UCSD-AML1 (cell line): Measurements from ENCODE around the gene FAM131B.
"Not testable (repeated sequence)": the region's sequence is repeated elsewhere in the genome, so short reads cannot be mapped to it uniquely, and the experiment has no call there.

ENCODE experiments used
- DNase-seq: peaks from one replicate; lab custom pipeline; 2025; ENCODE audit not compliant: unreplicated experiment; lab: John Stamatoyannopoulos, UW

FAM131B gene

DNA sequence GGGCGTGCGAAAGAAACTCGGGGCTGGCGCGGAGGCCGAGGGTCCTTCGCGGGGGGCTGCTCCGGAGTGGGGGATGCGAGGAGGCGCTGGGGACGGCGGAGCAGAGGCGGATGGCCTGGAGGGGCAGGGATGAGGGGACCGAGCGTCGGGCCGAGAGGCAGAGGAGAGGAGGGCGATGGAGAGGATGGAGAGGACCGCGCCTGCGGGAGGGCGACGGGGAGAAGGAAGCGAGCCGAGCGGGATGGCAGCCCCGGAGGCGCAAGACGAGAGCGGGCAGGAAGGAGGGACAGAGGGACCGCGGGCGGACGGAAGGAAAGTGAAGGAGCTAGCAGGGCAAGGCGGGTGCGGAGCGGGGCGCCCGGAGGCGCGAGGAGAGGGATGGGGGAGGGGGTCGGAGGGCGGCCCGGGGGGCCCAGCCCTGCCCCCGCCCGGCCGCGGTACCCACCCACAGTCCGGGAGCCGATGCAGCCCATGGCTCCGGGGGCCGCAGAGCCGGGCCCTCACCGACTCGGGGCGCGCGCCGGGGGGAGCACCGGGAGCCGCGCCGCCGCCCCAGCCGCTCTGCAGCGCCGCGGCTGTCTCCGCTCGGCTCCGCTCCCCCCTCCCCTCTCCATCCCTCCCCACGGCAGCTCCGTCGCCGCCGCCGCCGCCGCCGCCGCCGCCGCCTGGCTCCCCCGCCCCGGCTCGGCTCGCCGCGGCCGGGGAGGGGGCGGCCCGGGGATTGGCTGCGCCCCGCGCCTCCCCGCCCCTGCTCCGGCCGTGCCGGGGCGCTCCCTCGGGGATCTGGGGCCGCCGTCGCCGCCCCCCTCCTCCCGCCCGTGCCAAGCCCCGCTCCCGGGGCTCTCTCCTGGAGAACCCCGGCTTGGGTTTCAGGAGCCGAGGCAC lies at the start of gene FAM131B:
FAM131B (minus strand) TSS at position 583 of the 885 bp plus-strand sequence; CDS start at position 473, 110 bp downstream.
- DNase-seq = no peak

- no peak for DNase-seq
Observed at GRCh38 chr7:143411976-143412708, 49.6 kb upstream of the FAM131B start.

DNA sequence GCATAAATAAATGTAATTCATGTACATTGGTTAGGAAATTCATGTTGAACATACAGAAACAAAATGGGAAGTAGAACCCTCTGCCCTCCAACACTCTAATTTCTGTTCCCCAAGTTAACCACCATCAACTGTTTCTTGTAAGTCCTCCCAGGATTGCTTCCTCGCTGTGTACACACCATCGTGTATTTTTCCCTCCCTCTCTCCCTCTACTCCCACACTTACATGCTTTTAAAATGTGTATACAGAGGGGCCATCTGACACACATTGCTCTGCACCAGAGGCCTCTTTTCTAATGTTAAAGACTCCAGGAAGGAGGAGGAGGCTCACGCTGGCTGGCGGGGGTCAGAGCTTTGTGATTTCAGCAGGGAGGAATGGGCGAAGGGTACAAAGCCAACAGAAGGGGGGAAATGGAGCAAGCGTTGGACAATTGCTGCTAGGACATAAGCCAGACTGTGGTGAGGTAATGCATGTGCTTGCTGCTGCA lies 48.0 kb upstream of the FAM131B start:
- DNase-seq = no peak

GRCh38 chr7:143408686-143409561 lies 46.4 kb upstream of the FAM131B start, which contains the start of gene EPHA1:
TSS of gene EPHA1 (minus strand) at chr7:143408856. CDS start at chr7:143408805, 51 bp downstream.
- no peak for DNase-seq

- DNase-seq = no peak
Observed at GRCh38 chr7:143408252-143408685, 45.8 kb upstream of the FAM131B start.

DNA sequence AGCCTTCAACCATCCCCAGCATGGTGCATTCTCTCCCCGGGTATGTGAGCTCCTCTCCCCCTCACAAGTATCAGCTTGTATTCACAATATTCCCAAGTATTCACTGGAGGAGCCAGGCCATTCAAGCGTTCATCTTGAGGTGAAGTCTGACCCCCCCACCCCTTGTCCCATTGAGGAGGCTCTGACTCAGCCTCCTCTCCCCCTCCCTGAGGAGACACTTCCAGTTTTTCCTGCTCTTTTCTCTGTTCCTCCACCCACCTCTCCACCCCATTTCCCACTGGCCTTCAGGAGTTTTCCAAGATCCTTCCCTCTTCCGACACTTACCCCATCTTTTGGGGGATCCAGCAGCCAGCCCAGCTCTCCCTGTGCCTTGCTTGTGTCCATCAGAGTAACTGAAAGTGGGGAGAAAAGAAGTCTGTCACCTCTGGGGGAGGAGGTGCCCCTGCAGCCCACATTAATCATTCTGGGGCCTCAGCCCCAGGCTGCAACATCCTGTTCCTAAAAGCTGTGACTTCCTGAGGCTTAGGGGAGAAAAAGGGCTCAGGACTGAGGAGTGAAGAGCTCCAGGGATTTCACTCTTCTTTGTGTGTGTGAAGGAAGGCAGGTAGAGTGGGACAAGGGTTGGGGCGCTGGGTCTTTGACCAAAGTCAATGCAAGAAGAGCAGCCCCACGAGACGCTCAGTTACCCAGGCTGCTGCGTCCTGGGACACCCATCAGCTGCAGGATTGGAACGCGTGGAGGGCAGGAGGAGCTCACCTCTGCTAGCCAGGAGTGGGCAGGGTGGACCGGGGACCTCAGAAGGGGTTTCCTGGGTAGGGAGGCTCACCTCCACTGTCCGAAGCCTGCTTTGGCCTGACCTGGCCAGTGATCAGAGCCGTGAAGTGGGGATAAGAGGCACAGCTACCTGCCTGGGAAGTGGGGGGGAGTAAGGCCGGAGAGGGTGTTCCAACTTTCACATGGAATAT lies 45.1 kb upstream of the FAM131B start:
- DNase-seq = peak; percentile 28

- DNase-seq = no peak
Observed at GRCh38 chr7:143406002-143406357, 43.5 kb upstream of the FAM131B start.

GRCh38 chr7:143405173-143406001 lies 42.9 kb upstream of the FAM131B start:
- DNase-seq = no peak

GRCh38 chr7:143402233-143402632 lies 39.7 kb upstream of the FAM131B start:
- DNase-seq = not testable (repeated sequence)

- no peak for DNase-seq
Observed at GRCh38 chr7:143401265-143401664, 38.8 kb upstream of the FAM131B start.

GRCh38 chr7:143399642-143400041 lies 37.1 kb upstream of the FAM131B start:
- DNase-seq = no peak

GRCh38 chr7:143399151-143399550 lies 36.6 kb upstream of the FAM131B start:
- DNase-seq = no peak

- DNase-seq = no peak
Observed at GRCh38 chr7:143398616-143399015, 36.1 kb upstream of the FAM131B start.

- DNase-seq = no peak
Observed at GRCh38 chr7:143397710-143398530, 35.4 kb upstream of the FAM131B start.

DNA sequence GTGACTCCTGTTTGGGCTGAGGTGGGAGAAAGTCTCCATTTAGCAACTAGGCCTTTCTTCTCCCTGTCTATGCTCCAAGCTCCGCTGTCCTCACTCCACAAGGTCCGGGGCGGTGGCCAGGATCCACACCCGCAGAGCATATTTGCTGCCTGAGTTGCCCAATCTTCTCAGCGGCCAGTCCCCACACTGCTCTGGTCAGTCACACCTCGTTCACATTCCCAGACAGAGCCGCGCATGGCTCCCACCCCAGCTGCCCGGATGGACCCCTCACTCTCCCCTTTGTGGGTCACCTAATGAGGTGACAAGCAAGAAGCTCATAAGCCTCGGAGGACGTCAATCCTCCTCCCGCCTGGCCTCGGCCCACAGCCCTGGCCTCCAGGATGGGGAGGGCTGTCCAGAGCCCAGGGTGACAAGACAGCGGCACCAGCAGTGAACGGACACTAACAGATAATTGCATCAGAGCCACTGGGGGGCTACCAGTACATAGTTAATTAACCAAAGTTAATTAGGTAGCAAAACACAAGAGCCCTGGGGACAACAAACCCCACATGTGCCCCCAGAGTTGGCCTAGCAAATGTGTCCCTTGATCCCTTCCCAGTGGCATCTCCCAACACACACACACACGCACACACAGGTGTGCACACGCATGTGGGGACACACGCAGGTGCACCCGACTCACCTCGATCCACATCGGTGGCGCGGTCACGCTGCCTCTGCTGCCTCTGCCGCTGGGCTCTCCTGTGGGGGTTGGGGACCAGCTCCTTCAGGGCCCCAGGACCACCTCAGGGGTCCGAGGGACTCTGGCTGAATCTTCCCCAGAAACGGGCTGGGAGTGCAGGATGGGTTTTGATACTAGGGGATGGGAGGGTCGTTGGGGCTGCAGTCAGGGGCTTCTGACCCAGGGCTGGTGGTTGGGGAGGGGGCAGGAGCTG lies 34.4 kb upstream of the FAM131B start:
- DNase-seq = no peak

- no peak for DNase-seq
Observed at GRCh38 chr7:143396182-143396581, 33.7 kb upstream of the FAM131B start.
